CD14-positive monocyte (primary cell): ENCODE measurements around the gene TTC21A. TPM values are rescaled to one million over a fixed set of nuclear protein-coding genes. Genes with fewer than 3 reads are reported as not detected.

ENCODE experiments used
- DNase-seq, 3 donors: peaks; one replicate each; pipeline ENCODE4 v3.0.0-alpha.2; 2011 to 2022
- H2AFZ ChIP-seq: 2 replicates; pipeline ENCODE4 v1.6.0; 2012; ENCODE audit warnings: mild to moderate bottlenecking, low read depth, low read length, inconsistent platforms; ENCODE audit not compliant: insufficient read depth, poor library complexity, severe bottlenecking
- H3K27ac ChIP-seq, 2 donors: 1 replicate in 1 of 2; 2 replicates in 1 of 2; pipeline ENCODE4 v1.5.1; 2012 to 2013; ENCODE audit warnings: low read length in 2 of 2, control low read depth in 1 of 2, inconsistent platforms in 1 of 2, low read depth in 1 of 2, mild to moderate bottlenecking in 1 of 2
- H3K27me3 ChIP-seq, 2 donors: one replicate each; pipeline versions ENCODE4 v1.6.0 to v1.6.1; 2011 to 2013; ENCODE audit warnings: low read length in 2 of 2; ENCODE audit not compliant: control insufficient read depth in 2 of 2, insufficient read depth in 2 of 2
- H3K36me3 ChIP-seq, 2 donors: replicated peaks in 1 of 2; 1 replicate in 1 of 2; 2 replicates in 1 of 2; pipeline versions ENCODE4 v1.5.1 to v1.6.1; 2012 to 2013; ENCODE audit warnings: low read length in 2 of 2, control low read depth in 1 of 2, inconsistent platforms in 1 of 2, mild to moderate bottlenecking in 1 of 2; ENCODE audit not compliant: insufficient read depth in 2 of 2, control insufficient read depth in 1 of 2
- H3K4me1 ChIP-seq, 2 donors: 1 replicate in 1 of 2; 2 replicates in 1 of 2; pipeline versions ENCODE4 v1.5.1 to v1.6.1; 2012 to 2013; ENCODE audit warnings: low read length in 2 of 2, control low read depth in 1 of 2, inconsistent platforms in 1 of 2, mild to moderate bottlenecking in 1 of 2, moderate library complexity in 1 of 2; ENCODE audit not compliant: insufficient read depth in 2 of 2, control insufficient read depth in 1 of 2
- H3K4me2 ChIP-seq: replicated peaks from 2 replicates; pipeline ENCODE3; 2012; ENCODE audit warnings: low read length, moderate library complexity, mild to moderate bottlenecking; ENCODE audit not compliant: poor library complexity, severe bottlenecking; ENCODE audit errors: extremely low read depth
- H3K4me3 ChIP-seq, 3 experiments: fragments of 200-600 bp in 1 of 3; sonication (generic) in 1 of 3; replicated peaks in 1 of 3; 1 replicate in 2 of 3; 2 replicates in 1 of 3; pipeline ENCODE4 v1.5.1; 2011 to 2013; ENCODE audit warnings: low read length in 3 of 3, mild to moderate bottlenecking in 3 of 3, control low read depth in 2 of 3, low read depth in 2 of 3, inconsistent platforms in 1 of 3, moderate library complexity in 1 of 3
- H3K79me2 ChIP-seq: 2 replicates; pipeline ENCODE4 v1.6.0; 2012; ENCODE audit warnings: mild to moderate bottlenecking, control low read depth, inconsistent platforms, low read length, moderate library complexity; ENCODE audit not compliant: insufficient read depth
- H3K9ac ChIP-seq: 2 replicates; pipeline ENCODE4 v1.6.0; 2017; ENCODE audit warnings: low read length, mild to moderate bottlenecking; ENCODE audit not compliant: insufficient read depth, poor library complexity, severe bottlenecking
- H3K9me3 ChIP-seq, 2 donors: replicated peaks in 1 of 2; 1 replicate in 1 of 2; 2 replicates in 1 of 2; pipeline versions ENCODE4 v1.5.1 to v1.6.1; 2012 to 2013; ENCODE audit warnings: low read length in 2 of 2, control low read depth in 1 of 2; ENCODE audit not compliant: control insufficient read depth in 1 of 2, insufficient read depth in 1 of 2
- H4K20me1 ChIP-seq: 2 replicates; pipeline ENCODE4 v1.6.0; 2012; ENCODE audit warnings: mild to moderate bottlenecking, low read length, control low read depth, moderate library complexity; ENCODE audit not compliant: insufficient read depth
- H3K27ac Mint-ChIP-seq, 7 donors: one replicate each; pipeline ENCODE4 v1.8.0; 2020; ENCODE audit warnings: mild to moderate bottlenecking in 7 of 7, mixed read lengths in 7 of 7, moderate library complexity in 6 of 7, inconsistent platforms in 2 of 7
- H3K27me3 Mint-ChIP-seq, 3 donors: one replicate each; pipeline ENCODE4 v1.8.0; 2021 to 2022; ENCODE audit warnings: low read depth in 3 of 3, mild to moderate bottlenecking in 3 of 3, mixed read lengths in 3 of 3, moderate library complexity in 3 of 3, inconsistent platforms in 1 of 3
- H3K36me3 Mint-ChIP-seq, 2 donors: one replicate each; pipeline ENCODE4 v1.8.0; 2020; ENCODE audit warnings: mixed read lengths in 2 of 2, inconsistent platforms in 1 of 2, mild to moderate bottlenecking in 1 of 2
- H3K4me1 Mint-ChIP-seq: one replicate; pipeline ENCODE4 v1.8.0; 2020; ENCODE audit warnings: mild to moderate bottlenecking, mixed read lengths
- H3K4me3 Mint-ChIP-seq, 2 donors: one replicate each; pipeline ENCODE4 v1.8.0; 2020; ENCODE audit warnings: mild to moderate bottlenecking in 2 of 2, mixed read lengths in 2 of 2, moderate library complexity in 1 of 2
- H3K9me3 Mint-ChIP-seq, 7 donors: one replicate each; pipeline ENCODE4 v1.8.0; 2020 to 2022; ENCODE audit warnings: mixed read lengths in 7 of 7, mild to moderate bottlenecking in 6 of 7, moderate library complexity in 6 of 7, inconsistent platforms in 2 of 7
- WGBS: methylation state at CpG from one replicate; pipeline ENCODE4 v1.1.5; 2013; ENCODE audit warnings: missing lambda C conversion rate; ENCODE audit not compliant: insufficient coverage; 5-methylcytosine and 5-hydroxymethylcytosine counted together
- intact Hi-C, 2 donors: fragments of 100-400 bp; cut with micrococcal nuclease; formaldehyde crosslinking; loops; one replicate each; pipeline versions ENCODE4 v1.15.0 to v1.15.1; 2023
- polyA plus RNA-seq, 3 donors: library from polyadenylated mRNA; depleted of rRNA in 1 of 3; unstranded in 2 of 3; stranded (reverse) in 1 of 3; fragments of 300-500 nt in 2 of 3; fragments of >200 nt in 1 of 3; fragmentation: Illumina TruSeq in 2 of 3; gene quantifications; 1 replicate in 2 of 3; 2 replicates in 1 of 3; pipeline ENCODE4 v1.2.3, GENCODE V29; 2012 to 2021
- TF ChIP-seq, protein P1 (sequence below): fragments of 200-600 bp; IDR thresholded peaks from one replicate; pipeline ENCODE4 v1.8.0; 2022; ENCODE audit warnings: antibody characterized with exemption, mild to moderate bottlenecking

Gene TTC21A
- polyA plus RNA-seq, 3 donors, result 0.67 to 12.9 (median 2.2) TPM

DNA sequence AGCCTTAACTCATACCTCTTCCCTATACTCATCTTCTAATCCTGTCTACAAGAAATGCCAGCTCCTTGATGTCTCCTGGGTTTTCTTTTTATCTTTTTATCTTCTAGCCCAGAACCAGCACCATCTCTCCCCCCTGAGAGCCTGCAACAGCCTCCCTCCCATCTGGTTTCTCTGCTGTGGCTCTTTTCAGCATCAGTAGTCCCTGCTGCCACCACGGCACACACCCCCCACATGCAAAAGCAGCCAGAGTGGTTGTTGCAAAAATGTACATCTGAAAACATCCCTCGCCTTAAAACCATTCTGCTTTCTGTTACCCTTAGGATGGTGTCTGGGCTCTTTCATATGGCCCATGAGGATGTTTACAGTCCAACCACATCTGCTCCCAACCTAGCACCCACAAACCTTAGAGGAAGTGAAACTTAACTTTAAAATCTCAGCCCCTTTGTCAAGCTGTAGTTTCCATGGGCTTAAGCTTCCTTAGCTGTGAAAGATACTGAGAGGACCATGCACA, 775 bp downstream of the TTC21A start:
- 20% methylated on average over 1 of the region's 2 CpGs for WGBS

GRCh38 chr3:39109086-39109485, 1.6 kb downstream of the TTC21A start:
- Histone ChIP-seq H3K9ac (no peak overlapping the region), H2AFZ (no peak overlapping the region), H3K4me3 (peak overlapping the region in 1 of 3 experiments; percentile 81), H3K9me3 (no peaks in the 10 kb centered on the region), H3K4me1 (peaks cover 29 to 42% of the 10 kb centered on the region in 2 donors), H3K27me3 (no peaks in the 10 kb centered on the region), H3K4me2 (no peak overlapping the region), H4K20me1 (peaks cover 26% of the 10 kb centered on the region), H3K36me3 (peaks cover 0 to 4% of the 10 kb centered on the region in 2 donors), H3K79me2 (peaks cover 36% of the 10 kb centered on the region), H3K27ac (no peak overlapping the region)
- H3K27ac Mint-ChIP-seq, result peak overlapping the region in 4 of 7 donors; percentile 6 to 98 (median 95)
- H3K9me3 Mint-ChIP-seq, result no peaks in the 10 kb centered on the region
- peaks cover 7 to 16% (median 13%) of the 10 kb centered on the region in 3 donors for H3K27me3 Mint-ChIP-seq
- TF ChIP-seq, protein P1, sequence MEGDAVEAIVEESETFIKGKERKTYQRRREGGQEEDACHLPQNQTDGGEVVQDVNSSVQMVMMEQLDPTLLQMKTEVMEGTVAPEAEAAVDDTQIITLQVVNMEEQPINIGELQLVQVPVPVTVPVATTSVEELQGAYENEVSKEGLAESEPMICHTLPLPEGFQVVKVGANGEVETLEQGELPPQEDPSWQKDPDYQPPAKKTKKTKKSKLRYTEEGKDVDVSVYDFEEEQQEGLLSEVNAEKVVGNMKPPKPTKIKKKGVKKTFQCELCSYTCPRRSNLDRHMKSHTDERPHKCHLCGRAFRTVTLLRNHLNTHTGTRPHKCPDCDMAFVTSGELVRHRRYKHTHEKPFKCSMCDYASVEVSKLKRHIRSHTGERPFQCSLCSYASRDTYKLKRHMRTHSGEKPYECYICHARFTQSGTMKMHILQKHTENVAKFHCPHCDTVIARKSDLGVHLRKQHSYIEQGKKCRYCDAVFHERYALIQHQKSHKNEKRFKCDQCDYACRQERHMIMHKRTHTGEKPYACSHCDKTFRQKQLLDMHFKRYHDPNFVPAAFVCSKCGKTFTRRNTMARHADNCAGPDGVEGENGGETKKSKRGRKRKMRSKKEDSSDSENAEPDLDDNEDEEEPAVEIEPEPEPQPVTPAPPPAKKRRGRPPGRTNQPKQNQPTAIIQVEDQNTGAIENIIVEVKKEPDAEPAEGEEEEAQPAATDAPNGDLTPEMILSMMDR, result no peak
- peaks cover 47% of the 10 kb centered on the region for H3K4me1 Mint-ChIP-seq
- no peak overlapping the region for H3K4me3 Mint-ChIP-seq
- 95% methylated on average over 4 of the region's 5 CpGs for WGBS
- DNase-seq, result no peak
- intact Hi-C loops, result loop anchor here (5.0 to 10.0 kb wide), 3 partner anchors 68 to 176 kb away; partner anchors contain the start of gene CX3CR1 (in 1 of the 2)
- peaks cover 11 to 30% of the 10 kb centered on the region in 2 donors for H3K36me3 Mint-ChIP-seq

More for the DNA sequence above, 775 bp downstream of the TTC21A start:
- Mint-ChIP-seq H3K4me3 (peak overlapping the region; percentile 96), H3K4me1 (peaks cover 53% of the 10 kb centered on the region), H3K27me3 (peaks cover 7 to 16% (median 12%) of the 10 kb centered on the region in 3 donors), H3K36me3 (peaks cover 11 to 30% of the 10 kb centered on the region in 2 donors), H3K27ac (peak overlapping the region; percentile 89 to 98 (median 95)), H3K9me3 (no peaks in the 10 kb centered on the region)
- Histone ChIP-seq H3K27me3 (no peaks in the 10 kb centered on the region), H3K27ac (peak overlapping the region; percentile 64 to 82), H2AFZ (peak overlapping the region; percentile 87), H3K36me3 (peaks cover 0 to 4% of the 10 kb centered on the region in 2 donors), H3K4me3 (peak overlapping the region; percentile 64 to 85 (median 81)), H3K79me2 (peaks cover 43% of the 10 kb centered on the region), H3K4me2 (peak overlapping the region; percentile 95), H3K4me1 (peaks cover 29 to 42% of the 10 kb centered on the region in 2 donors), H3K9me3 (no peaks in the 10 kb centered on the region), H4K20me1 (peaks cover 34% of the 10 kb centered on the region), H3K9ac (peak overlapping the region; percentile 87)
- DNase-seq, result peak; percentile 61 to 80 (median 71)
- intact Hi-C loops, result loop anchor here (5.0 to 10.0 kb wide), 3 partner anchors 69 to 177 kb away; partner anchors contain the start of gene CX3CR1 (in 1 of the 2)
- TF ChIP-seq, protein P1, result no peak
